SHP77 treated with DMSO at 0.1 percent for 48 hours (cell line): Measurements from ENCODE around the gene RNF128.

Experiments used
- DNase-seq: peaks from one replicate; lab custom pipeline; 2025; lab: John Stamatoyannopoulos, UW

Gene RNF128

GRCh38 chrX:106726485-106727437 is at the start of gene RNF128:
TSS of gene RNF128 (plus strand) at chrX:106726701. CDS start at chrX:106726914, 213 bp downstream.
- DNase-seq, result peak; percentile 66

- no peak for DNase-seq
Observed at GRCh38 chrX:106680716-106681115, 45.8 kb upstream of the RNF128 start.

- no peak for DNase-seq
Observed at GRCh38 chrX:106684207-106684606, 42.3 kb upstream of the RNF128 start.

GRCh38 chrX:106692425-106693065 is 34.0 kb upstream of the RNF128 start:
- no peak for DNase-seq

- DNase-seq, result no peak
Observed at GRCh38 chrX:106696502-106696901, 30.0 kb upstream of the RNF128 start.

- no peak for DNase-seq
Observed at GRCh38 chrX:106698693-106699092, 27.8 kb upstream of the RNF128 start.

GRCh38 chrX:106702636-106703035 is 23.9 kb upstream of the RNF128 start:
- DNase-seq, result no peak

- no peak for DNase-seq
Observed at GRCh38 chrX:106706466-106706865, 20.0 kb upstream of the RNF128 start.

GRCh38 chrX:106707771-106708454 is 18.6 kb upstream of the RNF128 start:
- DNase-seq, result no peak

GRCh38 chrX:106710771-106711170 is 15.7 kb upstream of the RNF128 start:
- DNase-seq, result no peak

- no peak for DNase-seq
Observed at GRCh38 chrX:106711375-106711774, 15.1 kb upstream of the RNF128 start.

GRCh38 chrX:106716004-106716403 is 10.5 kb upstream of the RNF128 start:
- DNase-seq, result no peak

GRCh38 chrX:106716463-106716862 is 10.0 kb upstream of the RNF128 start:
- DNase-seq, result no peak

GRCh38 chrX:106718709-106719108 is 7.8 kb upstream of the RNF128 start:
- DNase-seq, result peak; percentile 57

GRCh38 chrX:106725931-106726330 is 570 bp upstream of the RNF128 start:
- DNase-seq, result no peak

- no peak for DNase-seq
Observed at GRCh38 chrX:106728337-106728736, 1.8 kb downstream of the RNF128 start.

GRCh38 chrX:106730401-106730800 is 3.9 kb downstream of the RNF128 start:
- no peak for DNase-seq

- no peak for DNase-seq
Observed at GRCh38 chrX:106731590-106731989, 5.1 kb downstream of the RNF128 start.

GRCh38 chrX:106734827-106735226 is 8.3 kb downstream of the RNF128 start:
- no peak for DNase-seq

- DNase-seq, result no peak
Observed at GRCh38 chrX:106740193-106740780, 13.8 kb downstream of the RNF128 start.

- no peak for DNase-seq
Observed at GRCh38 chrX:106742193-106742592, 15.7 kb downstream of the RNF128 start.

GRCh38 chrX:106742805-106743204 is 16.3 kb downstream of the RNF128 start:
- DNase-seq, result no peak
